Osteoblast (primary cell): ENCODE data around the gene CFAP157. TPM values are rescaled to one million over a fixed set of nuclear protein-coding genes. Genes with fewer than 3 reads are reported as not detected.

Source experiments
- DNase-seq: peaks from one replicate; pipeline ENCODE4 v3.0.0; 2011; ENCODE audit warnings: low spot score, mixed read lengths; ENCODE audit not compliant: insufficient read length; ENCODE audit errors: missing footprints
- H2AFZ ChIP-seq: 2 replicates; pipeline ENCODE4 v1.6.0; 2011; ENCODE audit warnings: mild to moderate bottlenecking, low read length
- H3K27ac ChIP-seq: 2 replicates; pipeline ENCODE4 v1.5.1; 2011; ENCODE audit warnings: mild to moderate bottlenecking, low read depth, low read length, moderate library complexity
- H3K27me3 ChIP-seq: 2 replicates; pipeline ENCODE4 v1.6.0; 2012; ENCODE audit warnings: mild to moderate bottlenecking, control low read depth, inconsistent platforms, low read length, moderate library complexity; ENCODE audit not compliant: insufficient read depth
- H3K36me3 ChIP-seq: 2 replicates; pipeline ENCODE4 v1.5.1; 2011; ENCODE audit warnings: mild to moderate bottlenecking, low read length, control low read depth, moderate library complexity; ENCODE audit not compliant: insufficient read depth
- H3K4me1 ChIP-seq: 2 replicates; pipeline ENCODE4 v1.5.1; 2011; ENCODE audit warnings: mild to moderate bottlenecking, low read length, control low read depth, moderate library complexity; ENCODE audit not compliant: insufficient read depth
- H3K4me2 ChIP-seq: 2 replicates; pipeline ENCODE4 v1.6.0; 2011; ENCODE audit warnings: mild to moderate bottlenecking, low read length; ENCODE audit not compliant: insufficient read depth
- H3K4me3 ChIP-seq: fragments of 200-600 bp; sonication (generic); 3 replicates; pipeline ENCODE4 v1.5.1; 2012; ENCODE audit warnings: mild to moderate bottlenecking, low read length, inconsistent platforms; ENCODE audit not compliant: insufficient read depth
- H3K79me2 ChIP-seq: 2 replicates; pipeline ENCODE4 v1.6.0; 2012; ENCODE audit warnings: mild to moderate bottlenecking, low read length, control low read depth, inconsistent platforms; ENCODE audit not compliant: insufficient read depth
- H3K9me3 ChIP-seq: 2 replicates; pipeline ENCODE4 v1.5.1; 2011; ENCODE audit warnings: low read depth, low read length, control low read depth
- H4K20me1 ChIP-seq: 2 replicates; pipeline ENCODE4 v1.6.0; 2012; ENCODE audit warnings: mild to moderate bottlenecking, low read length, control low read depth; ENCODE audit not compliant: insufficient read depth
- total RNA-seq: library from RNA; depleted of rRNA; stranded (reverse); fragments of >200 nt; gene quantifications from 2 replicates; pipeline ENCODE4 v1.2.3, GENCODE V29; 2012
- TF ChIP-seq, protein P1 (sequence below): IDR thresholded peaks from 2 replicates; pipeline ENCODE4 v1.5.1; 2011; ENCODE audit warnings: mild to moderate bottlenecking, low read depth, low read length, moderate library complexity; ENCODE audit errors: extremely low read depth

CFAP157 gene
- total RNA-seq, 1 donor = not detected

DNA sequence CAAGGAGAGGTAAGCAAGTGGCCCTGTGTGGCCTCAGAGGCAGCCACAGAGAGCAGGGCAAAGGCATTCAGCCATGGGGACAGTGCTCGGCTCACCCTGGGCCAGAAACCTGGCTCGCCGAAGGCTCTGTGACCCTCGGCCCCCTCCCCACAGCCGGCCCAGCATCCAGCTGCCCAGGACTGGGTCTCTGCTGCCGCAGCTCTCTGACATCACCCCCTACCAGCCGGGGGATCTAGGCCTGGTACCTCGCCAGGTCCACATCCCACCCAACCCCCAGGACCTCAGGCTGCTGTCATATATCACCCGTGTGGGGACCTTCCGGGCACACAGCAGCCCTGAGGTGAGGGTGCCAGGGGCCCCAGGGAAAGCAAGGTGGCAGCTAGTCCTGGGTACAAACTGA lies 6.1 kb downstream of the CFAP157 start:
- Histone ChIP-seq H3K36me3 (no peaks in the 10 kb centered on the region), H3K9me3 (no peaks in the 10 kb centered on the region), H3K27me3 (no peaks in the 10 kb centered on the region), H3K27ac (no peak overlapping the region), H3K4me3 (no peak overlapping the region), H3K79me2 (peaks cover 17% of the 10 kb centered on the region), H4K20me1 (peaks cover 15% of the 10 kb centered on the region), H3K4me1 (peaks cover 9% of the 10 kb centered on the region), H2AFZ (no peak overlapping the region), H3K4me2 (no peak overlapping the region)
- TF ChIP-seq, protein P1, sequence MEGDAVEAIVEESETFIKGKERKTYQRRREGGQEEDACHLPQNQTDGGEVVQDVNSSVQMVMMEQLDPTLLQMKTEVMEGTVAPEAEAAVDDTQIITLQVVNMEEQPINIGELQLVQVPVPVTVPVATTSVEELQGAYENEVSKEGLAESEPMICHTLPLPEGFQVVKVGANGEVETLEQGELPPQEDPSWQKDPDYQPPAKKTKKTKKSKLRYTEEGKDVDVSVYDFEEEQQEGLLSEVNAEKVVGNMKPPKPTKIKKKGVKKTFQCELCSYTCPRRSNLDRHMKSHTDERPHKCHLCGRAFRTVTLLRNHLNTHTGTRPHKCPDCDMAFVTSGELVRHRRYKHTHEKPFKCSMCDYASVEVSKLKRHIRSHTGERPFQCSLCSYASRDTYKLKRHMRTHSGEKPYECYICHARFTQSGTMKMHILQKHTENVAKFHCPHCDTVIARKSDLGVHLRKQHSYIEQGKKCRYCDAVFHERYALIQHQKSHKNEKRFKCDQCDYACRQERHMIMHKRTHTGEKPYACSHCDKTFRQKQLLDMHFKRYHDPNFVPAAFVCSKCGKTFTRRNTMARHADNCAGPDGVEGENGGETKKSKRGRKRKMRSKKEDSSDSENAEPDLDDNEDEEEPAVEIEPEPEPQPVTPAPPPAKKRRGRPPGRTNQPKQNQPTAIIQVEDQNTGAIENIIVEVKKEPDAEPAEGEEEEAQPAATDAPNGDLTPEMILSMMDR = no peak
- peak; percentile 54 for DNase-seq

GRCh38 chr9:127714020-127714750 lies 7.4 kb downstream of the CFAP157 start:
- peak; percentile 78 for DNase-seq

DNA sequence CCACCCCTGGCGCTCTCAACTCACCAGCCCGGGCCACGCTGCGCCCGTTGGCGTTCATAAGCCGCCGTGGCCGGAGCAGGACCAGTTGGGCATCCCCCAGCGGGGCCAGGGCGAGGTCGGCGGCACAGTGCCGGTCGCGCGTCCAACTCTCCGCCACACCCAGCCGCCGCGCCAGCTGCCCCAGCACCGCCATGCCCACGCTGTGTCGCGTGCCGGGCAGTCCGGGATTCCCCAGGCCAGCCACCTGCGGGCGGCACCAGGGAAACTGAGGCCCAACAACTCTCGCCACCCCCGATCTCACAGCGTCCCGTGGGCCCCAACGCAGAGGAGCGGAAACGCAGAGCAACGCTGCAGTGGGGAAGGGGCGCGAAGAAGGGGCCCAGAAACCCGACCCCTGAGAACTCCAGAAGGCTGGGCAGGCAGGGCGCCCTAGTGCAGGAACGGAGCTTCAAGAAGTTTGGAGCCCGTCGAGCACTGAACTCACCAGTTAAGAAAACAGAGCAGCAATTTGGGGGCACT lies 8.2 kb downstream of the CFAP157 start:
- H3K27me3 ChIP-seq = no peaks in the 10 kb centered on the region
- H3K9me3 ChIP-seq = no peaks in the 10 kb centered on the region
- peak overlapping the region; percentile 99 for H2AFZ ChIP-seq
- peak overlapping the region; percentile 86 for H3K4me3 ChIP-seq
- peak; percentile 89 for DNase-seq
- H3K4me1 ChIP-seq = peaks cover 9% of the 10 kb centered on the region
- H3K79me2 ChIP-seq = peaks cover 17% of the 10 kb centered on the region
- H3K4me2 ChIP-seq = peak overlapping the region; percentile 95
- H3K36me3 ChIP-seq = no peaks in the 10 kb centered on the region
- peak overlapping the region; percentile 82 for H3K27ac ChIP-seq
- H4K20me1 ChIP-seq = peaks cover 15% of the 10 kb centered on the region
- TF ChIP-seq, protein P1 = no peak

More at GRCh38 chr9:127714020-127714750, 7.4 kb downstream of the CFAP157 start:
- peak overlapping the region; percentile 95 for H3K4me2 ChIP-seq
- TF ChIP-seq, protein P1 = no peak
- H3K9me3 ChIP-seq = no peaks in the 10 kb centered on the region
- no peaks in the 10 kb centered on the region for H3K36me3 ChIP-seq
- no peak overlapping the region for H2AFZ ChIP-seq
- peak overlapping the region; percentile 86 for H3K4me3 ChIP-seq
- peaks cover 9% of the 10 kb centered on the region for H3K4me1 ChIP-seq
- H3K27ac ChIP-seq = no peak overlapping the region
- no peaks in the 10 kb centered on the region for H3K27me3 ChIP-seq
- peaks cover 15% of the 10 kb centered on the region for H4K20me1 ChIP-seq
- H3K79me2 ChIP-seq = peaks cover 17% of the 10 kb centered on the region
